Fibroblast of pulmonary artery (primary cell): ENCODE data around the gene MAP1S.
"Not testable (repeated sequence)": the region's sequence is repeated elsewhere in the genome, so short reads cannot be mapped to it uniquely, and the experiment has no call there.

Experiments
- DNase-seq: peaks from one replicate; pipeline ENCODE4 v3.0.0-alpha.2; 2010; ENCODE audit warnings: low read depth
- H3K4me3 ChIP-seq: replicated peaks from 2 replicates; pipeline ENCODE4 v1.5.1; 2011; ENCODE audit warnings: low read depth, mild to moderate bottlenecking, control low read depth, low read length, moderate library complexity
- TF ChIP-seq, protein P1 (sequence below): IDR thresholded peaks from 2 replicates; pipeline ENCODE4 v1.5.1; 2011; ENCODE audit warnings: mild to moderate bottlenecking, control low read depth, low read length, inconsistent platforms; ENCODE audit errors: missing control alignments

MAP1S gene

DNA sequence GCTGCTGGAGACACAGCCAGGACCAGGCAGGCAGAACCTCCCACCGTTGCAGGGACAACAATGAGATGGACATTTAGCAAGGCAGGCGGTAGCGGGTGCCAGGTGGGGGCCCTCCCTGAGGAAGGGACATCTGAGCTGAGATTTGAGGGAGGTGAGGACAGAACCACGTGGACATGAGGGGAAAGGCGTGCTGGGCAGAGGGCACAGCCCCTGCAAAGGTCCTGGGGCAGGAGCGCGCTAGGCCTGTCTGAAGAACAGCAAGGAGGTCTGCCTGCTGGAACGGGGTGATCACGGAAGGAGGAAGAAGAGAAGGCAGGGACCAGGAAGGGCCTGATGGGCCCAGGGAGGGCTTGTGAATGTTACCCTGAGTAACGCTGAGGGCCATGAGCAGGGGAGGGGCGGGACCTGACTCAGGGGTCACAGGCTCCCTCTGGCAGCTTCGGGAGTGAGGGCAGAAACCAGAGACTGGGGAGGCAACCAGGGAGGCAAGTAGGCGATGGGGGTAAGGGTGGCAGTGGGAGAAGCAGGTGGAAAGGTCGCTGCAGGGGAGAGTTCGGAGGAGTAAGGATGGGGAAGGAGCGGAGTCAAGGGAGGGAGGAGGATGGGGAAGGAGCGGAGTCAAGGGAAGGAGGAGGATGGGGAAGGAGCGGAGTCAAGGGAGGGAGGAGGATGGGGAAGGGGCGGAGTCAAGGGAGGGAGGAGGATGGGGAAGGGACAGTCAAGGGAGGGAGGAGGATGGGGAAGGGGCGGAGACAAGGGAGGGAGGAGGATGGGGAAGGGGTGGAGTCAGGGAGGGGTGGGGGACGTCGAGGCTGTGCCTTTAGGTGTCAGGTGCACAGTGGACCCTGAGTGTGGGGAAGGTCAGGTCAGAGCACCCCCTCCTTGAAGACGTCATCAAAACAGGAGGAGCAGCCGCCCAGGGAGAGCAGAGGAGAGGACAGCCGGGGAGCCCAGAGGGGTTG lies 60.0 kb downstream of the MAP1S start:
- peak; percentile 38 for DNase-seq
- no peak overlapping the region for H3K4me3 ChIP-seq
- TF ChIP-seq, protein P1, sequence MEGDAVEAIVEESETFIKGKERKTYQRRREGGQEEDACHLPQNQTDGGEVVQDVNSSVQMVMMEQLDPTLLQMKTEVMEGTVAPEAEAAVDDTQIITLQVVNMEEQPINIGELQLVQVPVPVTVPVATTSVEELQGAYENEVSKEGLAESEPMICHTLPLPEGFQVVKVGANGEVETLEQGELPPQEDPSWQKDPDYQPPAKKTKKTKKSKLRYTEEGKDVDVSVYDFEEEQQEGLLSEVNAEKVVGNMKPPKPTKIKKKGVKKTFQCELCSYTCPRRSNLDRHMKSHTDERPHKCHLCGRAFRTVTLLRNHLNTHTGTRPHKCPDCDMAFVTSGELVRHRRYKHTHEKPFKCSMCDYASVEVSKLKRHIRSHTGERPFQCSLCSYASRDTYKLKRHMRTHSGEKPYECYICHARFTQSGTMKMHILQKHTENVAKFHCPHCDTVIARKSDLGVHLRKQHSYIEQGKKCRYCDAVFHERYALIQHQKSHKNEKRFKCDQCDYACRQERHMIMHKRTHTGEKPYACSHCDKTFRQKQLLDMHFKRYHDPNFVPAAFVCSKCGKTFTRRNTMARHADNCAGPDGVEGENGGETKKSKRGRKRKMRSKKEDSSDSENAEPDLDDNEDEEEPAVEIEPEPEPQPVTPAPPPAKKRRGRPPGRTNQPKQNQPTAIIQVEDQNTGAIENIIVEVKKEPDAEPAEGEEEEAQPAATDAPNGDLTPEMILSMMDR, result no peak

DNA sequence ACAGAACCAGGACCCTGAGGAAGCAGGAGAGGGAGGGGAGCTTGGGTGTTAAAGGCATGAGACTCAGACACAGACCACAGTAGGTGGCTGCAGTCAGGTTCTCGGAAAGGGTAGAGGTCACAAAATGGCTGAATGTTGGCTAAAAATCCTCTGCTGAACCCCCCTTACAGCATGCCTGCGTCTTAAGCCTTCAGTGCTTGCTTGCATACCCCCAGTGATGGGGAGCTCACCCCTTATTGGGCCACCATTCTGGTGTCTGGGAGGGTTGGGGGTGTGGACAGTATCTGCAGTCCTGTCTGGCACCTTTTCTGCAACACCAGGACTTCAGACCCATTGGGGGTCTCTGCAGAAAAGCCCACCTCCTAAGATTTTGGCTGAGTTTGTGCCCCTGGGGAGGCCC lies 61.5 kb downstream of the MAP1S start:
- H3K4me3 ChIP-seq, result no peak overlapping the region
- TF ChIP-seq, protein P1, result no peak
- no peak for DNase-seq

DNA sequence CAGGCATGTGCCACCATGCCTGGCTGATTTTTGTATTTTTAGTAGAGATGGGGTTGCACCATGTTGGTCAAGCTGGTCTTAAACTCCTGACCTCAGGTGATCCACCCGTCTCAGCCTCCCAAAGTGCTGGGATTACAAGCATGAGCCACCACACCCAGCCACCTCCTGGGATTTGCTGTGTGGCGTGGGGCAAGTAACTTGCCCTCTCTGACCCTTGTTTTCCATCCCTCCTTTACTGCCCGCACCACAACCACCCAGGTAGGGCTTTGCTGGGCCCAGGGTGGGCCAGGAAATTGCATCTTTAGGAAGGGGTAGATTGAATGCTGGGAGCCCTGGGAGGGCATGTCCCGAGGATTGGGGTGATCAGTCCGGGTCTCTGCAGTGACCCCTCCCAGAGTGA lies 64.4 kb downstream of the MAP1S start:
- DNase-seq, H3K4me3 ChIP-seq: not testable (repeated sequence)
